GM18499 (cell line): ENCODE results near the gene YIF1A.

ENCODE experiments used
- ATAC-seq: cut with Tn5 transposase; IDR thresholded peaks from one replicate; pipeline ENCODE4 v1.9.1; 2021; ENCODE audit warnings: moderate number of reproducible peaks; ENCODE audit not compliant: insufficient read depth, unreplicated experiment

YIF1A gene, protein sequence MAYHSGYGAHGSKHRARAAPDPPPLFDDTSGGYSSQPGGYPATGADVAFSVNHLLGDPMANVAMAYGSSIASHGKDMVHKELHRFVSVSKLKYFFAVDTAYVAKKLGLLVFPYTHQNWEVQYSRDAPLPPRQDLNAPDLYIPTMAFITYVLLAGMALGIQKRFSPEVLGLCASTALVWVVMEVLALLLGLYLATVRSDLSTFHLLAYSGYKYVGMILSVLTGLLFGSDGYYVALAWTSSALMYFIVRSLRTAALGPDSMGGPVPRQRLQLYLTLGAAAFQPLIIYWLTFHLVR

DNA sequence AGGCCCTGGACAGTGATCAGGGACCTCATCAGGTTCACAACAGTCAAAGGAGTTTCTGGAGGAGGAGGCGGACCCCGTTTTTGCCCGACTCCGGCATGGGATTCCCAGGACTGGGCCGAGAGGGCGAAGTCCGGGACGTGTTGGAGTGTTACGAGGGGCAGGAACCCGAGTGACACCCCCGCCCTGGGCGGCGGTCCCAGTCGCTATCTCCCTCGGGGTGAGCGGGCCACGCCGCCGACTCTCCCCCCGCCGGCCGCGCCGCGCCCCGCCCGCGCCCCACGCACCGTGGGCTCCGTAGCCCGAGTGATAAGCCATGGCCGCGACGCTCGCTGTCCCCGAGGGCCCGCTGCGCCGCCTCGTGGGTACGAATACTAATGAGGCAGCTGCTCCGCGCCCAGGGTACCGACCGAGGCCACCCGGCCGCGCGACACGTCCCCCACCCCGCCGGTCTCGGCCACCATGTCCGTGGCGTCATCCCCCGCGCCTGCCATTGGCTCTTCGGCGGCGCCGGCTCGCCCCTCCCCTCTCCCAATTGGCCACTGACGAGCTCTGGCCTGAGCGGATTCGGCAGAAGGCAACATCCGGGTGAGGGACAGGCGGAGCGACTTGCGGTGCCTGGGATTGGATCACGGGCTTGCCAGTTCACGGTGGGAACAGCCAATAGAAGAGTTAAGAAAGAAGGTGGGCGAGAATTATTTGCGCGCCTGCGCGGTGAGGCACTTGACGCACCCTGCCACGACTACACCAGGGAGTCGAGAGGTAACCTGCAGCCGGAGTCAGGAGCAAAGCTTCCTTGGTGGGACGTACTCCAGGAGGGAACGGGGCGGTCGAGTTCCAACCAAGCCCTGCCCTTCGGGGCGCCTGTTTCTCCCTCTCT lies at the start of gene YIF1A:
Gene YIF1A, minus strand, starts transcription at position 473 of the 877 bp plus-strand sequence. Its CDS starts 158 bp downstream, at position 315.
- peak; percentile 73 for ATAC-seq

GRCh38 chr11:66337103-66337899 lies 48.4 kb upstream of the YIF1A start:
- ATAC-seq = no peak

DNA sequence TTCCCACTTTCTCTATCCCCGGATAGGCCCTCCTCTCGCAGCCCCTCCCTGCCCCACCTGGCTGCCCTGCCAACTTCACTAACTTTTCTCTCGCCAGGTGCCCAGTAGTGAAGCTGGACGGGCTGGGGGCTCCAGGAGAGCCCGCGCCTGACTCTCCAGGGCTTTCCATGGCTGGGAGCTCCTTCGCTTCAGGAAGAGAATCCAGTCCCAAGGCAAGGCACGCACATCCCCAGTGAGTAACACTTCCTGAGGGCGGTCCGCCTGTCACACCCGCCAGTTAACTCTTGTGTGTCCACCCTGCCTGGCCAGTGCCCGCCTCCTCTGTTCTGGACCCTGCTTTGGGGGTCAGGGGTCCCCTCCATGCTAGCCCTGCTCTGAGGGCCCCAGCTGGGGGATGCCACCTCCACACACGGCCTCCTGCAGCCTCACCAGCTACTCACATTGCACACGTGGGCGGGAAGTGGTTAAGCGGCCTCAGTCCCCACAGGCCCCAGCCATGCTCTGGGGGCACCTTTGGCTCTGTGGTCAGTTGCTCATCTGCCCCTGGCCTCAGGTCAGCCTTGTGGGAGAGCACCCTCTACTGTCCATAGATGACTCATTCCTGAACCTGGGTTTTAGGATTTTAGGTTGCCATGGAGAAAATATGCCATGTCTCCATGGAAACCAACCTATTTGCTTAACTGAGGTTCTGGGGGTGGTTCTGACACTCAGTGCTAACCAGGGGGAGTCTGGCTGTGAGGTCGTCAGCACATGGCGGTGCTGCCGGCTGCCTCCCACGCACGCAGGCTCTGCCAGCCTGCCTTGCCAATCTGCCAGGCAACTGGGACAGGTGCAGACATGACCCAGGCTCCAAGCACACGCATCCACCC lies 47.5 kb upstream of the YIF1A start, which contains the start of gene RIN1:
Gene RIN1, minus strand, starts transcription at position 201 of the 869 bp plus-strand sequence. Its CDS starts 32 bp downstream, at position 169.
- no peak for ATAC-seq

DNA sequence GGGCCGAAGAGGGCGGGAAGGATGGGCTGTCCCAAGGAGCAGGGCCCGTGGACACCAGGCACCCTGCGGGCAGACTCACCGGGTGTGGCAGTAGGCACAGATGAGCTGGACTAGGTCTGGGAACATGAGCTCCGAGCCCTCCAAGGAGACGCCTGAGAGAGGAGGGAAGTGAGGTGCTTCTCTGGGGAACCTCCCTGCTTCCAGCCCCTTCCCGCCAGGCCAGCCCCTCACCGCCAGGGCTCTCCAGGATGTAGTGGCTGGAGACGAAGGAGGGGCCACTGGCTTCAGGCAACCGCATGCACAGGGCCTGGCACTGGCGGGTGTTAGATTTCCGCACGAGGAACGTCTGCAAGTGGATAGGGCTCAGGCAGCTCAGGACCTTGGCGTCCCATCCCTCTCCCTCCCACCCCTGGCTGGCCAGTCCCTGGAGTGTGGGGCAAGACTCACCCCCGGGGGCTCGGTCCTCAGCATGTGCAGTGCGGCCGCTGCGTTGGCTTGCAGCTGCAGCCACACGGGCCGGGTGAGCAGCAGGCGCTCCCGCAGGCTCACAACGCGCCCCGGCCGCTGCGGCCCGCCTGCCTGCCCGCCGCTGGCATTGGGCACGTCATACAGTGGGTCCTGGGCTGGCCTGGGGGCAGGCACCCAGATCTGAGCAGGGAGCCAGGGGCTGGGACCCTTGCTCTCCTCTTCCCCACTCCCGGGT lies 46.7 kb upstream of the YIF1A start:
- no peak for ATAC-seq

- ATAC-seq = no peak
Measured at GRCh38 chr11:66334605-66335442, 45.9 kb upstream of the YIF1A start.

GRCh38 chr11:66333896-66334604 lies 45.1 kb upstream of the YIF1A start:
- ATAC-seq = no peak

GRCh38 chr11:66333220-66333877 lies 44.4 kb upstream of the YIF1A start:
- no peak for ATAC-seq

- no peak for ATAC-seq
Measured at GRCh38 chr11:66332371-66333219, 43.7 kb upstream of the YIF1A start.

- no peak for ATAC-seq
Measured at GRCh38 chr11:66331542-66332370, 42.8 kb upstream of the YIF1A start.

- ATAC-seq = no peak
Measured at GRCh38 chr11:66330931-66331330, 42.0 kb upstream of the YIF1A start.

DNA sequence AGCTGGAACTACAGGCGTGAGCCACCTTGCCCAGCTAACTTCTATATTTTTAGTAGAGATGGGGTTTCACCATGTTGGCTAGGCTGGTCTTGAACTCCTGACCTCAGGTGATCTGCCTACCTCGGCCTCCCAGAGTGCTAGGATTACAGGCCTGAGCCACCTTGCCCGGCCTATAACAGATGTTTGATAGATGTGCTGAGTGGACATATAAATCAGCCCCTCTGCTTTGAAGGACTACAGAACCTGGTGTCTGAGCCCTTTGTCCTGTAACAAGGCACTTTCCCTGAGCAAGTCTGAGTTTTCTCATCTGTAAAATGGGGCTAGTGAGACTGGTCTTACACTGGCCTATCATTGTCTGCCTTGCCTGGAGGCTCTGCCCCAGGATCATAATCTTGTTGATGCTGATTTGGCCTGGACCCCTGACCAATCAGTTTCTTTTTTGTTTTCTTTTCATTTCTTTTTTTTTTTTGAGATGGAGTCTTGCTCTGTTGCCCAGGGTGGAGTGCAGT lies 40.3 kb upstream of the YIF1A start:
- no peak for ATAC-seq

DNA sequence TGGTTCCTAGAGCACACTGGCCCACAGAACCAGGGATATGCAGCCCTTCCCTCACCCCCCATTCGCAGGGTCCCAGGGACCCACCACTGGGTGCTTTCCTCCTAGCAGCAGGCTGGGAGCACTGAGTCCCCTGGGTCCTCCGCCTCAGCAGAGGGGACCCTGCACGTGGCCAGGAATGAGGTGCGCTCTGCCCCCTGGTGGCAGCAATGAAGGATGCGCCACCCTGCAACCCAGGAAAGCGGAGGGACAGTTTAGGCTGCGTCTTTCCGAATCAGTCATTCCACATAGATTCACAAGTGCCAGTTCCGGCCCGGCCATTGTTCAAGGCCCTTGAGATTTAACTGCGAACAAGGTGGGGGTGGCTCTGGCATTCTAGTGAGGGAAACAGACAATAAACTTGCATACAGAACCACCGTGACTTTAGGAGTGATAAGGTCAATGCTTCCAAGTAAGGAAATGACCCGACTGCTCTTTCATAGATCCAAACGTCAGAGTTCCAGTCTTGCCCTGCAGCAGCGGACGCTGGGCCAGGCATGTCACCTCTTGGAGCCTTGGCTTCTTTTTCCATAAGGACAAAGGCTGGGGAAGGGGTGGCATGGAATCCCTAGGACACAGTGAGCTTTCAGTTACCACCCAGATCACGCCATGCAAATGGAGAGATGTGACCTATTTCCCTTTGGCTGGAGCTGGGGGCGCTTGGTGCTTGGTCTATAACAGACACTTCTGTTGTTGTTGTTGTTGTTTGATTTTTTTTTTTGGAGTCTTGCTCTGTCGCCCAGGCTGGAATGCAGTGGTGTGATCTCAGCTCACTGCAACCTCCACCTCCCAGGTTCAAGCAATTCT lies 39.6 kb upstream of the YIF1A start:
- no peak for ATAC-seq

DNA sequence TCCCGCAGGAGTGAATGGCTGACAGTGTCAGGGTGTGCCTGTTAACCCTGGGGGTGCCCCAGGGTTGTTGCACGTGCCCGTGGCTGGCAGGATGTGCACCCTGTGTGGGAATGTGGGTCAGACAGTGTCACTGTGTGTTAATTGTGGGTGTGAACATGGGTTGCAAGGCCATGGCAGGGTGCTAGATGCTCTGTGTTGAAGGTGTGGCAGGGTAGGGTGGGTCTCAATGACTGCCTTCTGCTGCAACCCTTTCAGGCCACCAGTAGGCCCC lies 39.0 kb upstream of the YIF1A start:
- no peak for ATAC-seq

DNA sequence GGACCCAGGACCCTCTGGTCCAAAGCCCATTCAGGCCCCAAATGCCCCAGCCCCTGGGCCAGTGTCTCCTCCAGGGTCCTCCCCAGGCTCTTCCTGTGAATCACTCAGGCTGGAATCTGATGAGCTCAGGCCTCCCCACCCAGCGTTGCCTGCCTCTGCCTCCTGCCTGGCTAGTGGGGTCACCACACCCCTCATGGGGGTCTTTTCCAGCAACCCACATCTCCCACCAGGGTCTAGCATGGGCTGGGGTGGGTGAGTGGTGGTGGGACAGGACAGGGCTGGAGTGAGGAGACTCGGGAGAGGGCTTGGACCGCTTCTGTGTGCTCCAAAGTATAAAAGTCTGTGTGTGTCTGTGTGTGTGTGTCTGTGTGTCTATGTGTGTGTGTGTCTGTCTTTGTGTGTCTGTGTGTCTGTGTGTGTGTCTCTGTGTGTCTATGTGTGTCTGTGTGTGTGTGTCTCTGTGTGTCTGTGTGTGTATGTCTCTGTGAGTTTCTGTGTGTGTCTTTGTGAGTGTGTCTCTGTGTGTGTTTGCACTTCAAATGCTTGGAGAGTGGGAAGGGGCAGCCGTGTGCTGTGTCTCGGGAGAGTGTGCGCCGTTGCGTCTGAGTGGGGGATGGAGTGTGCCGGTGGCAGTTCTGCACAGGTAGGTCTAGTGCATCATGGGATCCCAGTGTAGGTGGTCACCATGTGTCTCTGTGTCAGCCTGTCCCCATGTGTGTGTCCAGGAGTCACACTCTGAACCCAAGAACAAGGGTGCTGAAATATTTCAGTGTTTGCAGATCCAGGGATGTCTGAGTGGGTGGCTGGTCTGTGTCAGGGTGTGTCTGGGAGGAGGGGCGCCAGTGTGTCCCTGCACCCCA lies 38.5 kb upstream of the YIF1A start:
- ATAC-seq = no peak
